Measurements from ENCODE around the gene RELA. TPM values are rescaled to one million over a fixed set of nuclear protein-coding genes. Genes with fewer than 3 reads are reported as not detected.

Gene RELA
- total and polyA plus RNA-seq, 2 experiments from 2014 or later, result 38.4 to 67.8 TPM

DNA sequence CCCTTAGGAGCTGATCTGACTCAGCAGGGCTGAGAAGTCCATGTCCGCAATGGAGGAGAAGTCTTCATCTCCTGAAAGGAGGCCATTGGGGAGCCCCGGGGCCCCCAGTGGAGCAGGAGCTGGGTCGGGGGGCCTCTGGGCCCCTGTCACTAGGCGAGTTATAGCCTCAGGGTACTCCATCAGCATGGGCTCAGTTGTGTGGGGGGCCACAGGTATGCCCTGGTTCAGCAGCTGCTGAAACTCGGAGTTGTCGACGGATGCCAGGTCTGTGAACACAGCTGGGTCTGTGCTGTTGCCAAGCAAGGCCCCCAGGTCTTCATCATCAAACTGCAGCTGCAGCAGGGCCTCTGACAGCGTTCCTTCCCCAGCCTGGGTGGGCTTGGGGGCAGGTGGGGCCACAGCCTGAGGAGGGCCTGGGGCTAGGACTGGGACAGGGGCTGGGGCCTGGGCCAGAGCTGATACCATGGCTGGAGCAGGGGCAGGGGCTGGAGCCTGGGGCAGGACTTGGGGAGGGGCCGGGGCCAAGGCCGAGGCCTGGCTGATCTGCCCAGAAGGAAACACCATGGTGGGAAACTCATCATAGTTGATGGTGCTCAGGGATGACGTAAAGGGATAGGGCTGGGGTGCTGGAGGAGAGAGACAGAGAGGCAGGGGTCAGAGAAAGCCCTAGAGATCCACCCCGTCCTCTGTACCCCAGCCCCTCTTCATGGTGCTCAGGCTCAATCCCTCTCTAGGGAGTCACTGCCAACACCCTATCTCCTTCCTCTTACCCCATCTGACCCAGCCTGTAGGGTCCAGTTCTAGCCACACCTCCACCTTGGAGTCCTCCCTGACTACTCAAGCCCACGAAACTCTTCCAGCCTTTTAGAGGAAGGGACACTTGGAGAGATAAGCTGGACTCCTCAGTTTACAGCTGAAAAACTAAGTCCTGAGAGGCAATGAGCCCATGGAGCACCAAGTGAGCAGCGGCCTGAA is 8.1 kb downstream of the RELA start:
- in situ Hi-C loops (cut with MboI), result no loop called here
- H3K9me2 ChIP-seq (ENCODE audit: insufficient read depth), result no peaks in the 10 kb centered on the region

DNA sequence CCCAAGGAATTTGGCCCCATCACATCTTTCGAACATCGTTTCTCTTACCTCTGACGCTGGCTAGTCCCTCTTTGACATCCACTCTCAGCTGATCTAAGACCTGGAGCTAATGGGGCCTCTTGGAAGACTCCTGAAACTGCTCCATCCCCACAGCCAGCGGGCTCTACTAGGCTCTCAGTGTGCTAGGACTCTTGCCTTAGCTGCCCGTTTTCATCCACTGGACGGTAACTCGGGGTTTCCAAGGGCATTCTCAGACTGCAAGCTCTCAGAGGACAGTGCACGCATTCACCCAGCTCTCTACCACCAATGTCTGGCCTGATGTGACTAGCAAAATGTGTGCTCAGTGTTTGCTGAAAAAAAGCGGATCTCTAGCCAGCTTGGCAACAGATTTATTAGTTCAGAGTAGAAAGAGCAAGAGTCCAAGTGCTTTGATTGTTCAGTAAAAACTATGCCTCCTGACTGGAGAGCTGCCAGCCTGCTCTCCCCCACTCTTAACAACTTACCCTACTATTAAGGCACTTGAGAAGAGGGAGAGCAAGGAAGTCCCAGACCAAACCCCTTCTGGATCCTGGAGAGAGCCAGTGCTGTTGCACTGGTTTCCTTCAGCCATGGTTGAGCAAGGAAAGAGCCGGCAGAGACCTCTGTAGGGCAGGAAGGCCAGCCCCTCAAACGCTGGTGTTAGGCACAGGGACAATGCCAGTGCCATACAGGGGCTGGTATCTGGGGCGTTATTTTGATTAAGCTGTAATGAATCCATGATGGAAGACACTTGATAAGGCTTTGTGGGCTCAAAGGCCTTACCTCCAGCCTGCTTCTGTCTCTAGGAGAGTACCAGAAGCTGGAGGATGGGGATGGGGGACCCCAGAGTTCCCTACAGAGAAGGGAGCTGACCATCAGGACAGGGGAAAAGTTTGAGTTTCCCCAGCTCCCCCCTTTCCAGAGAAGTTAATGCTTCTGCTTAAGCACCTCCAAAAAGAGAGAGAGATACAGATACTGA is 9.2 kb downstream of the RELA start:
- Histone ChIP-seq H3F3A (ENCODE audit: insufficient read depth) (peaks cover 56% of the 10 kb centered on the region), H3K36me3 (ENCODE audit: low read depth) (peaks cover 32% of the 10 kb centered on the region; the same call in 1 of the 2 replicates), H3K4me1 (ENCODE audit: insufficient read depth) (peaks cover 10% of the 10 kb centered on the region), H3K9ac (peak overlapping the region; percentile 82), H4K20me1 (ENCODE audit: insufficient read depth) (no peaks in the 10 kb centered on the region), H3K9me3 (ENCODE audit: low read depth) (no peaks in the 10 kb centered on the region), H3K4me3 (peak overlapping the region; percentile 67), H2AFZ (peak overlapping the region; percentile 65; the same call in 1 of the 2 replicates), H3K9me2 (ENCODE audit: insufficient read depth) (no peaks in the 10 kb centered on the region), H3K79me2 (ENCODE audit: insufficient read depth) (peaks cover 26% of the 10 kb centered on the region; the same call in 1 of the 2 replicates), H3K4me2 (ENCODE audit: unreplicated experiment) (peak overlapping the region; percentile 74), H3K27ac (peak overlapping the region; percentile 88), H3K27me3 (replicated peaks; ENCODE audit: insufficient read depth) (no peaks in the 10 kb centered on the region)
- 48 to 49% methylated on average over 12 of the region's 12 CpGs for WGBS, 2 experiments (ENCODE audit: low coverage in 1 of 2, low lambda C conversion rate in 2 of 2, missing lambda C conversion rate in 2 of 2)
- in situ Hi-C loops (cut with MboI), result no loop called here
- TF ChIP-seq EZH2phosphoT487 (IDR thresholded peaks at IDR 0.05; ENCODE audit: insufficient read depth, low read depth), result no peak
- no peak for TF ChIP-seq EZH2 (IDR thresholded peaks at IDR 0.05; ENCODE audit: insufficient read depth, poor library complexity, severe bottlenecking)
- DNase-seq, result peak; percentile 43

More for the DNA sequence above, 8.1 kb downstream of the RELA start:
- Histone ChIP-seq H3K27ac (peak overlapping the region; percentile 88; the same call in 1 of the 2 replicates), H3K9me3 (ENCODE audit: low read depth) (no peaks in the 10 kb centered on the region), H3K27me3 (replicated peaks; ENCODE audit: insufficient read depth) (no peaks in the 10 kb centered on the region), H2AFZ (no peak overlapping the region), H3K36me3 (ENCODE audit: low read depth) (peaks cover 43% of the 10 kb centered on the region; the same call in 1 of the 2 replicates), H4K20me1 (ENCODE audit: insufficient read depth) (no peaks in the 10 kb centered on the region), H3K4me3 (no peak overlapping the region), H3K4me2 (ENCODE audit: unreplicated experiment) (no peak overlapping the region), H3K4me1 (ENCODE audit: insufficient read depth) (peaks cover 10% of the 10 kb centered on the region), H3F3A (ENCODE audit: insufficient read depth) (peaks cover 56% of the 10 kb centered on the region), H3K79me2 (ENCODE audit: insufficient read depth) (peaks cover 37% of the 10 kb centered on the region), H3K9ac (peak overlapping the region; percentile 82; the same call in 1 of the 2 replicates)
- DNase-seq, result no peak
- no peak for TF ChIP-seq EZH2phosphoT487 (IDR thresholded peaks at IDR 0.05; ENCODE audit: insufficient read depth, low read depth)
- TF ChIP-seq EZH2 (IDR thresholded peaks at IDR 0.05; ENCODE audit: insufficient read depth, poor library complexity, severe bottlenecking), result no peak
- WGBS, 2 experiments (ENCODE audit: low coverage in 1 of 2, low lambda C conversion rate in 2 of 2, missing lambda C conversion rate in 2 of 2), result 77 to 85% methylated on average over 12 to 14 of the region's 14 CpGs

DNA sequence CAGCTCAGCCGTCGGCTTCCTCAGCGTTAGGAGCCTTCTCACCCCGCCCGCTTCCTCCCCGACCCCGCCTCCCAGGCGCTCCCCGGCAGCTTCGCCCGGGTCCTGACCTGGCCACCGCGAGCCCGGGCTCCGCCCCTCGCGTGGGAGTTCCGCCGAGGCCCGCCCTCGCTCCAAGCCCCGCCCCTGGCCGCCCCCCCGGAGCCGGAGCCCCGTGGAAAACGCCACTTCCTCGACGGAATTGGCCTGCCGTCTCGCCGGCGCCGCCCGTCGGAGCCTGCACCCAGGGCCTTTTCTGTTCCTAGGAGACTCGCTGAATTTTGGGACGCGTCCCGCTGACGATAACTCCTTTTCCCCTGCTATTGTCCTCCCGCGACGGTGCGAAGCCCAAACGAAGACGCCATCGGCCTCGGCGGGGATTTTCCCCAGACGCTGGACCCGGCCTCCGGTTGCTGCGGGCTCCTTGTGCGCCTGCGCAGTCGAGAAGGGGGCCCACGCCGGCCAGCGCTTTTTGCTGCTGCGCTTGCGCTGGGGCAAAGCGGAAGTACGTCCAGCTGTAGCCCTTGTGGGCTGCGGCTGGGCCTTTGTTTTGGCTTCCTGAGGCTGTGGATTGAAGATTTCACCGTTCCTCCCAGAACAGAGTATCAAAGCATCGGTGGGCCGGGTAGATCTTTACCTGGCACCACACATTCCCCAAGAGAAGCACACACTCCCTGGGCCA is 10.0 kb downstream of the RELA start:
- in situ Hi-C loops (cut with MboI), result no loop called here
- peaks cover 10% of the 10 kb centered on the region for H3K4me1 ChIP-seq (ENCODE audit: insufficient read depth)
- no peaks in the 10 kb centered on the region for H3K9me2 ChIP-seq (ENCODE audit: insufficient read depth)
- peak overlapping the region; percentile 82 for H3K9ac ChIP-seq
- DNase-seq, result peak; percentile 96
- peaks cover 53% of the 10 kb centered on the region for H3F3A ChIP-seq (ENCODE audit: insufficient read depth)
- peak overlapping the region; percentile 88 for H3K27ac ChIP-seq
- H3K9me3 ChIP-seq (ENCODE audit: low read depth), result no peaks in the 10 kb centered on the region
- peaks cover 17% of the 10 kb centered on the region; the same call in 1 of the 2 replicates for H3K79me2 ChIP-seq (ENCODE audit: insufficient read depth)
- peaks cover 25% of the 10 kb centered on the region; the same call in 1 of the 2 replicates for H3K36me3 ChIP-seq (ENCODE audit: low read depth)
- peak overlapping the region; percentile 65 for H2AFZ ChIP-seq
- peak overlapping the region; percentile 74 for H3K4me2 ChIP-seq (ENCODE audit: unreplicated experiment)
- TF ChIP-seq EZH2 (IDR thresholded peaks at IDR 0.05; ENCODE audit: insufficient read depth, poor library complexity, severe bottlenecking), result no peak
- no peak for TF ChIP-seq EZH2phosphoT487 (IDR thresholded peaks at IDR 0.05; ENCODE audit: insufficient read depth, low read depth)
- peak overlapping the region; percentile 67 for H3K4me3 ChIP-seq
- no peaks in the 10 kb centered on the region for H4K20me1 ChIP-seq (ENCODE audit: insufficient read depth)
- H3K27me3 ChIP-seq (replicated peaks; ENCODE audit: insufficient read depth), result no peaks in the 10 kb centered on the region
- WGBS, 2 experiments (ENCODE audit: low coverage in 1 of 2, low lambda C conversion rate in 2 of 2, missing lambda C conversion rate in 2 of 2), result 0 to 1% methylated on average over 51 to 59 of the region's 68 CpGs

Measured in GM23248 (cell line).